Panc1 (cell line): ENCODE measurements around the gene CCDC70.

Experiments
- CTCF ChIP-seq: fragments of 450-650 bp; IDR thresholded peaks from 2 replicates; pipeline ENCODE4 v1.5.1; 2017; ENCODE audit warnings: mild to moderate bottlenecking
- SIN3A ChIP-seq: IDR thresholded peaks from 2 replicates; pipeline ENCODE4 v1.6.1; 2012; ENCODE audit warnings: low read depth, mild to moderate bottlenecking, low read length, moderate library complexity, borderline replicate concordance; ENCODE audit not compliant: insufficient read depth
- TCF7L2 ChIP-seq: IDR thresholded peaks from 2 replicates; pipeline ENCODE4 v1.6.1; 2011; ENCODE audit warnings: mild to moderate bottlenecking, low read depth, low read length, inconsistent platforms

GRCh38 chr13:51856998-51857397, 4.8 kb upstream of the CCDC70 start:
- TF ChIP-seq TCF7L2, result no peak
- TF ChIP-seq CTCF, result no peak
- TF ChIP-seq SIN3A, result no peak
